Tibial nerve (tissue), 4 donors: ENCODE data around the gene ENO1.

Experiments used
- CTCF ChIP-seq, 5 experiments: fragments of 200-600 bp in 3 of 5; fragments of 450-650 bp in 2 of 5; sonication (generic) in 3 of 5; IDR thresholded peaks; one replicate each; pipeline ENCODE4 v1.5.1; 2016 to 2019; ENCODE audit warnings: antibody characterized with exemption in 5 of 5, mild to moderate bottlenecking in 3 of 5, moderate library complexity in 2 of 5
- EP300 ChIP-seq, 2 donors: sonication (generic); formaldehyde crosslinking; IDR thresholded peaks; one replicate each; pipeline ENCODE4 v1.6.1; 2017; ENCODE audit warnings: antibody characterized with exemption in 2 of 2, mild to moderate bottlenecking in 1 of 2

GRCh38 chr1:8891401-8891800 lies 12.9 kb upstream of the ENO1 start:
- TF ChIP-seq CTCF (IDR thresholded peaks at IDR 0.05): no peak
- no peak for TF ChIP-seq EP300 (IDR thresholded peaks at IDR 0.05)
